Neural progenitor cell (in vitro differentiated cells): ENCODE measurements around the gene ZNF142. TPM values are rescaled to one million over a fixed set of nuclear protein-coding genes. Genes with fewer than 3 reads are reported as not detected.
A peak's percentile ranks its signal among the peaks of the same experiment; 100 is the strongest.

ENCODE experiments used
- DNase-seq: peaks from one replicate; pipeline ENCODE4 v3.0.0-alpha.2; 2016; ENCODE audit warnings: low spot score
- H2AFZ ChIP-seq: fragments of 200-600 bp; sonication (generic); replicated peaks from 2 replicates; pipeline ENCODE4 v1.6.1; 2016; ENCODE audit warnings: antibody characterized with exemption
- H3F3A ChIP-seq: fragments of 200-600 bp; sonication (generic); 2 replicates; pipeline ENCODE4 v1.6.1; 2016; ENCODE audit warnings: antibody characterized with exemption, low read depth
- H3K27ac ChIP-seq: fragments of 200-600 bp; sonication (generic); 2 replicates; pipeline ENCODE4 v1.5.1; 2016; ENCODE audit warnings: mild to moderate bottlenecking
- H3K27me3 ChIP-seq: fragments of 200-600 bp; sonication (generic); 2 replicates; pipeline ENCODE4 v1.6.1; 2016; ENCODE audit warnings: mild to moderate bottlenecking, moderate library complexity
- H3K36me3 ChIP-seq: fragments of 200-600 bp; sonication (generic); 2 replicates; pipeline ENCODE4 v1.5.1; 2016
- H3K4me1 ChIP-seq: fragments of 200-600 bp; sonication (generic); 2 replicates; pipeline ENCODE4 v1.6.1; 2016; ENCODE audit warnings: mixed run types
- H3K4me2 ChIP-seq: fragments of 200-600 bp; sonication (generic); 2 replicates; pipeline ENCODE4 v1.6.1; 2016
- H3K4me3 ChIP-seq: fragments of 200-600 bp; sonication (generic); 2 replicates; pipeline ENCODE4 v1.5.1; 2016
- H3K79me2 ChIP-seq: fragments of 200-600 bp; sonication (generic); 2 replicates; pipeline ENCODE4 v1.6.1; 2016; ENCODE audit warnings: low read depth
- H3K9ac ChIP-seq: fragments of 200-600 bp; sonication (generic); 2 replicates; pipeline ENCODE4 v1.6.1; 2016
- H3K9me3 ChIP-seq: fragments of 200-600 bp; sonication (generic); 2 replicates; pipeline ENCODE4 v1.5.1; 2016; ENCODE audit warnings: low read depth
- H4K20me1 ChIP-seq: fragments of 200-600 bp; sonication (generic); 2 replicates; pipeline ENCODE4 v1.6.1; 2016; ENCODE audit warnings: low read depth
- H3K27ac Mint-ChIP-seq: 3 replicates; pipeline ENCODE4 v1.8.0; 2021; ENCODE audit warnings: mixed read lengths
- H3K27me3 Mint-ChIP-seq: 2 replicates; pipeline ENCODE4 v1.8.0; 2022; ENCODE audit warnings: low read depth, mild to moderate bottlenecking, inconsistent platforms, moderate library complexity, mixed read lengths; ENCODE audit not compliant: insufficient read depth
- H3K36me3 Mint-ChIP-seq: 3 replicates; pipeline ENCODE4 v1.8.0; 2021; ENCODE audit warnings: mixed read lengths
- H3K4me1 Mint-ChIP-seq: 3 replicates; pipeline ENCODE4 v1.8.0; 2021; ENCODE audit warnings: mixed read lengths
- H3K4me3 Mint-ChIP-seq: 3 replicates; pipeline ENCODE4 v1.8.0; 2021; ENCODE audit warnings: mild to moderate bottlenecking, moderate library complexity, mixed read lengths
- H3K9me3 Mint-ChIP-seq: 3 replicates; pipeline ENCODE4 v1.8.0; 2020; ENCODE audit warnings: mixed read lengths
- CTCF ChIP-seq: fragments of 200-600 bp; sonication (generic); IDR thresholded peaks from 2 replicates; pipeline ENCODE4 v1.5.1; 2017; ENCODE audit warnings: antibody characterized with exemption, mild to moderate bottlenecking
- EZH2 ChIP-seq: fragments of 200-600 bp; sonication (generic); IDR thresholded peaks from 2 replicates; pipeline ENCODE4 v1.6.1; 2017; ENCODE audit warnings: antibody characterized with exemption, mild to moderate bottlenecking, moderate library complexity
- EZH2phosphoT487 ChIP-seq: fragments of 200-600 bp; sonication (generic); IDR thresholded peaks from 2 replicates; pipeline ENCODE4 v1.6.1; 2017; ENCODE audit warnings: antibody characterized with exemption
- total RNA-seq: library from RNA; depleted of rRNA; stranded (reverse); fragments of >200 nt; gene quantifications from 2 replicates; pipeline ENCODE4 v1.2.3, GENCODE V29; 2015; ENCODE audit warnings: low replicate concordance

Gene ZNF142
- total RNA-seq, 1 donor from 2014 or later = 3.3 TPM

GRCh38 chr2:218679119-218679518, 19.7 kb upstream of the ZNF142 start:
- Histone ChIP-seq H4K20me1 (no peaks in the 10 kb centered on the region), H3K27me3 (no peaks in the 10 kb centered on the region), H3K9ac (no peak overlapping the region), H3K4me2 (no peak overlapping the region), H3K27ac (no peak overlapping the region), H3K36me3 (no peaks in the 10 kb centered on the region), H3K79me2 (no peaks in the 10 kb centered on the region), H3K9me3 (no peaks in the 10 kb centered on the region), H3K4me1 (no peaks in the 10 kb centered on the region), H3F3A (no peaks in the 10 kb centered on the region), H3K4me3 (no peak overlapping the region), H2AFZ (no peak overlapping the region)
- Mint-ChIP-seq H3K36me3 (peaks cover 18% of the 10 kb centered on the region), H3K4me3 (no peak overlapping the region), H3K27ac (no peak overlapping the region), H3K27me3 (peaks cover 3% of the 10 kb centered on the region), H3K9me3 (no peaks in the 10 kb centered on the region), H3K4me1 (no peaks in the 10 kb centered on the region)
- no peak for DNase-seq
- TF ChIP-seq EZH2phosphoT487 (no peak), CTCF (no peak), EZH2 (no peak)

- Histone ChIP-seq H3K9me3 (no peaks in the 10 kb centered on the region), H2AFZ (peak within 1 kb of the TSS; percentile 96), H3K9ac (peak within 1 kb of the TSS; percentile 87), H3K27ac (peak within 1 kb of the TSS; percentile 65), H3K27me3 (no peaks in the 10 kb centered on the region), H3K79me2 (peaks cover 29% of the 10 kb centered on the region), H3F3A (peaks cover 5% of the 10 kb centered on the region), H3K4me3 (peak within 1 kb of the TSS; percentile 86), H3K36me3 (no peaks in the 10 kb centered on the region), H3K4me2 (peak within 1 kb of the TSS; percentile 94), H4K20me1 (no peaks in the 10 kb centered on the region), H3K4me1 (peaks cover 6% of the 10 kb centered on the region)
- Mint-ChIP-seq H3K4me1 (peaks cover 21% of the 10 kb centered on the region), H3K27ac (peak within 1 kb of the TSS; percentile 100), H3K9me3 (no peaks in the 10 kb centered on the region), H3K4me3 (peak within 1 kb of the TSS; percentile 99), H3K36me3 (peaks cover 11% of the 10 kb centered on the region), H3K27me3 (peaks cover 3% of the 10 kb centered on the region)
- peak; percentile 94 for DNase-seq
- TF ChIP-seq EZH2phosphoT487 = no peak
Observed at GRCh38 chr2:218671654-218672566, 12.5 kb upstream of the ZNF142 start, which contains the start of the genes RNF25 and STK36. RNF25 (minus strand) TSS chr2:218672002; CDS start chr2:218671970, 32 bp downstream. STK36 (plus strand) TSS chr2:218672086; CDS start chr2:218672830, 744 bp downstream.

- Histone ChIP-seq H3K36me3 (no peaks in the 10 kb centered on the region), H3K27ac (peak overlapping the region; percentile 65), H3K27me3 (no peaks in the 10 kb centered on the region), H3K9me3 (no peaks in the 10 kb centered on the region), H3K4me1 (peaks cover 6% of the 10 kb centered on the region), H3K9ac (peak overlapping the region; percentile 87), H3F3A (peaks cover 5% of the 10 kb centered on the region), H3K79me2 (peaks cover 29% of the 10 kb centered on the region), H3K4me2 (peak overlapping the region; percentile 94), H2AFZ (peak overlapping the region; percentile 96), H4K20me1 (no peaks in the 10 kb centered on the region), H3K4me3 (peak overlapping the region; percentile 86)
- Mint-ChIP-seq H3K27ac (peak overlapping the region; percentile 100), H3K27me3 (peaks cover 2% of the 10 kb centered on the region), H3K4me3 (peak overlapping the region; percentile 99), H3K4me1 (peaks cover 21% of the 10 kb centered on the region), H3K9me3 (no peaks in the 10 kb centered on the region), H3K36me3 (peaks cover 9% of the 10 kb centered on the region)
- TF ChIP-seq EZH2 = no peak
- no peak for TF ChIP-seq CTCF
- TF ChIP-seq EZH2phosphoT487 = no peak
- DNase-seq = peak; percentile 26
Observed at GRCh38 chr2:218671097-218671653, 11.8 kb upstream of the ZNF142 start.
